Endothelial cell (in vitro differentiated cells): ENCODE measurements around the gene SHC3. TPM values are rescaled to one million over a fixed set of nuclear protein-coding genes. Genes with fewer than 3 reads are reported as not detected.

ENCODE experiments used
- DNase-seq: peaks from one replicate; pipeline ENCODE4 v3.0.0; 2021; ENCODE audit warnings: low spot score
- H3K27ac Mint-ChIP-seq: one replicate; pipeline ENCODE4 v1.8.0; 2021; ENCODE audit warnings: mixed read lengths, inconsistent platforms; ENCODE audit not compliant: unreplicated experiment
- H3K27me3 Mint-ChIP-seq: one replicate; pipeline ENCODE4 v1.8.0; 2021; ENCODE audit warnings: mild to moderate bottlenecking, moderate library complexity, mixed read lengths, inconsistent platforms; ENCODE audit not compliant: unreplicated experiment
- H3K36me3 Mint-ChIP-seq: one replicate; pipeline ENCODE4 v1.8.0; 2021; ENCODE audit warnings: mild to moderate bottlenecking, low read depth, mixed read lengths, inconsistent platforms; ENCODE audit not compliant: unreplicated experiment
- H3K4me1 Mint-ChIP-seq: one replicate; pipeline ENCODE4 v1.8.0; 2021; ENCODE audit warnings: mild to moderate bottlenecking, mixed read lengths, inconsistent platforms; ENCODE audit not compliant: unreplicated experiment
- H3K4me3 Mint-ChIP-seq: one replicate; pipeline ENCODE4 v1.8.0; 2021; ENCODE audit warnings: mild to moderate bottlenecking, mixed read lengths, inconsistent platforms; ENCODE audit not compliant: unreplicated experiment
- H3K9me3 Mint-ChIP-seq: one replicate; pipeline ENCODE4 v1.8.0; 2021; ENCODE audit warnings: mixed read lengths, inconsistent platforms; ENCODE audit not compliant: unreplicated experiment
- CTCF ChIP-seq: fragments of 200-600 bp; sonication (generic); IDR thresholded peaks from one replicate; pipeline ENCODE4 v1.5.0; 2021; ENCODE audit warnings: antibody characterized with exemption; ENCODE audit not compliant: unreplicated experiment
- total RNA-seq: library from RNA; stranded (reverse); fragmentation: NEBNext Ultra II Directional; extraction: Animal tissue kit (Norgen Biotek cat#: 25700); gene quantifications from one replicate; pipeline ENCODE4 v1.2.1, GENCODE V29; 2021; ENCODE audit not compliant: unreplicated experiment

SHC3 gene
- total RNA-seq, 1 donor from 2014 or later = 6.5 TPM

GRCh38 chr9:89153232-89154017, 25.2 kb downstream of the SHC3 start:
- no peaks in the 10 kb centered on the region for H3K9me3 Mint-ChIP-seq
- H3K4me1 Mint-ChIP-seq = peaks cover 4% of the 10 kb centered on the region
- no peak for DNase-seq
- no peak overlapping the region for H3K4me3 Mint-ChIP-seq
- no peak overlapping the region for H3K27ac Mint-ChIP-seq
- no peak for TF ChIP-seq CTCF
- H3K27me3 Mint-ChIP-seq = peaks cover 2% of the 10 kb centered on the region
- H3K36me3 Mint-ChIP-seq = no peaks in the 10 kb centered on the region

DNA sequence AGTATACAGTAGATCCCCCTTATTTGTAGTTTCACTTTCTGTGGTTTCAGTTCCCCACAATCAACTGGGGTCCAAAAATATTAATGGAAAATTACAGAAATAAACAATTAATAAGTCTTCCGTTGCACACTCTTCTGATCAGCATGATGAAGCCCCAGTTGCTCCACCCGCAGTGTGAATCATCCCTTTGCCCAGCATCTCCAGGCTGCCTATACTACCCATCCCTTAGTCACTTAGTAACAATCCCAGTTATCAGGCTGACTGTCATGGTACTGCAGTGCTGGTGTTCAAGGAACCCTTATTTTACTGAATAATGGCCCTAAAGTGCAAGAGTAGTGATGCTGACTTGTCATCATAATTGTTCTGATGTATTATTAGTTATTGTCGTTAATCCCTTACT, 28.9 kb downstream of the SHC3 start:
- Mint-ChIP-seq H3K9me3 (no peaks in the 10 kb centered on the region), H3K36me3 (no peaks in the 10 kb centered on the region), H3K4me1 (peaks cover 7% of the 10 kb centered on the region), H3K27ac (no peak overlapping the region), H3K27me3 (no peaks in the 10 kb centered on the region), H3K4me3 (no peak overlapping the region)
- TF ChIP-seq CTCF = no peak
- no peak for DNase-seq

- Mint-ChIP-seq H3K4me3 (no peak overlapping the region), H3K4me1 (peaks cover 6% of the 10 kb centered on the region), H3K27me3 (no peaks in the 10 kb centered on the region), H3K36me3 (no peaks in the 10 kb centered on the region), H3K27ac (no peak overlapping the region), H3K9me3 (no peaks in the 10 kb centered on the region)
- TF ChIP-seq CTCF = no peak
- DNase-seq = no peak
Observed at GRCh38 chr9:89145097-89145496, 33.5 kb downstream of the SHC3 start.

DNA sequence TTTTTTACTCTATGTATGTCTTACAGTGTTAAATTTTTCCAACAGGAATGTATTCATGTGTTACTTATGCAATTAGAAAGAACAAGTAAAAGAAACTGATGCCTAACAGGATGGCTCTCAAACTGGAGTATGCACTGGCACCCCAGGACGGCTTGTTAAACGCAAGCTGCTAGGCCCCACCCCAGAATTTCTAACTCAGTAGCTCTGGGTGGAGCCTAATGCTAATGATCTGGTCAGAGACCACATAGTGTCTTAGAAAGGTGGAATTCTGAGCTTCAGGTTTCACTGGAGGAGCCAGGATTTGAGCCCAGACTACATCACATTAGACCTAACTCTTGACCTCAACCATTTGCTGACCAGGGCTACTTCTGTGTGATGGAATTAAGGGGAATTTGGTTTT, 34.4 kb downstream of the SHC3 start:
- no peak for DNase-seq
- no peak for TF ChIP-seq CTCF
- H3K27me3 Mint-ChIP-seq = no peaks in the 10 kb centered on the region
- H3K27ac Mint-ChIP-seq = no peak overlapping the region
- H3K4me3 Mint-ChIP-seq = no peak overlapping the region
- no peaks in the 10 kb centered on the region for H3K9me3 Mint-ChIP-seq
- H3K4me1 Mint-ChIP-seq = peaks cover 6% of the 10 kb centered on the region
- no peaks in the 10 kb centered on the region for H3K36me3 Mint-ChIP-seq

GRCh38 chr9:89143266-89143665, 35.4 kb downstream of the SHC3 start:
- TF ChIP-seq CTCF = no peak
- Mint-ChIP-seq H3K36me3 (no peaks in the 10 kb centered on the region), H3K27me3 (no peaks in the 10 kb centered on the region), H3K9me3 (no peaks in the 10 kb centered on the region), H3K27ac (no peak overlapping the region), H3K4me1 (peaks cover 6% of the 10 kb centered on the region), H3K4me3 (no peak overlapping the region)
- DNase-seq = no peak
